Right atrium auricular region (tissue), 2 donors: ENCODE measurements around the gene QSER1. TPM values are rescaled to one million over a fixed set of nuclear protein-coding genes. Genes with fewer than 3 reads are reported as not detected.
"Not testable (repeated sequence)": the region's sequence is repeated elsewhere in the genome, so short reads cannot be mapped to it uniquely, and the experiment has no call there.

Experiments
- DNase-seq: peaks from one replicate; pipeline ENCODE4 v3.0.0-alpha.2; 2019; ENCODE audit warnings: low spot score
- H3K27ac ChIP-seq, 2 donors: fragments of 200-600 bp; sonication (generic); 1 replicate in 1 of 2; 2 replicates in 1 of 2; pipeline ENCODE4 v1.5.1; 2016 to 2019
- H3K27me3 ChIP-seq, 2 donors: fragments of 200-600 bp; sonication (generic); one replicate each; pipeline versions ENCODE4 v1.5.1 to v1.6.0; 2017 to 2019
- H3K36me3 ChIP-seq: fragments of 200-600 bp; sonication (generic); one replicate; pipeline ENCODE4 v1.5.1; 2016
- H3K4me1 ChIP-seq, 2 donors: fragments of 200-600 bp; sonication (generic); one replicate each; pipeline versions ENCODE4 v1.5.1 to v1.6.0; 2017 to 2019
- H3K4me3 ChIP-seq, 2 donors: fragments of 200-600 bp; sonication (generic); 1 replicate in 1 of 2; 2 replicates in 1 of 2; pipeline ENCODE4 v1.5.1; 2017 to 2019; ENCODE audit warnings: mild to moderate bottlenecking in 1 of 2, moderate library complexity in 1 of 2
- H3K9me3 ChIP-seq, 2 donors: fragments of 200-600 bp; sonication (generic); one replicate each; pipeline ENCODE4 v1.5.1; 2019
- total RNA-seq, 2 donors: library from RNA; depleted of rRNA; stranded (reverse); fragments of >200 nt; gene quantifications; one replicate each; pipeline ENCODE4 v1.1.0, GENCODE V29; 2016
- TF ChIP-seq, protein P1 (sequence below), 2 donors: fragments of 200-600 bp; sonication (generic); IDR thresholded peaks; one replicate each; pipeline ENCODE4 v1.5.1; 2019; ENCODE audit warnings: antibody characterized with exemption in 2 of 2

QSER1 gene
- total RNA-seq, 2 donors from 2014 or later, result 17.5 to 23.7 TPM

DNA sequence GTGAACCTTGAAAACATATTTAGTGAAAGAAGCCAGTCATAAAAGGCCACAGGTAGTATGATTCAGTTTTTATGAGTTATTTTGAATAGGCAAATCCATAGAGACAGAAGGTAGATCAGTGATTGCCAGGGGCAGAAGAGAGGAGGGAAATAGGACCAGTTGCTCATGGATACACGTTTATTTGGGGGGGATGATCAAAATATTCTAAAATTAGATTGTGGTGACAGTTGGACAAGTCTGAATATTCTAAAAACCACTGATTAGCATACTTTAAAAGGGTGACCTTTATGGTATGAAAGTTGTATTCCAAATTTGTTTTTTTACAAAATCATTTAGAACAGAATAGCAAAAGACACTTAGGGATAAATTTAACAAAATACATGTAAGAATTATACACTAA, 28.6 kb downstream of the QSER1 start:
- H3K9me3 ChIP-seq, result no peaks in the 10 kb centered on the region
- no peaks in the 10 kb centered on the region for H3K27me3 ChIP-seq
- no peaks in the 10 kb centered on the region for H3K36me3 ChIP-seq
- DNase-seq, result no peak
- H3K4me1 ChIP-seq, result no peaks in the 10 kb centered on the region
- TF ChIP-seq, protein P1, sequence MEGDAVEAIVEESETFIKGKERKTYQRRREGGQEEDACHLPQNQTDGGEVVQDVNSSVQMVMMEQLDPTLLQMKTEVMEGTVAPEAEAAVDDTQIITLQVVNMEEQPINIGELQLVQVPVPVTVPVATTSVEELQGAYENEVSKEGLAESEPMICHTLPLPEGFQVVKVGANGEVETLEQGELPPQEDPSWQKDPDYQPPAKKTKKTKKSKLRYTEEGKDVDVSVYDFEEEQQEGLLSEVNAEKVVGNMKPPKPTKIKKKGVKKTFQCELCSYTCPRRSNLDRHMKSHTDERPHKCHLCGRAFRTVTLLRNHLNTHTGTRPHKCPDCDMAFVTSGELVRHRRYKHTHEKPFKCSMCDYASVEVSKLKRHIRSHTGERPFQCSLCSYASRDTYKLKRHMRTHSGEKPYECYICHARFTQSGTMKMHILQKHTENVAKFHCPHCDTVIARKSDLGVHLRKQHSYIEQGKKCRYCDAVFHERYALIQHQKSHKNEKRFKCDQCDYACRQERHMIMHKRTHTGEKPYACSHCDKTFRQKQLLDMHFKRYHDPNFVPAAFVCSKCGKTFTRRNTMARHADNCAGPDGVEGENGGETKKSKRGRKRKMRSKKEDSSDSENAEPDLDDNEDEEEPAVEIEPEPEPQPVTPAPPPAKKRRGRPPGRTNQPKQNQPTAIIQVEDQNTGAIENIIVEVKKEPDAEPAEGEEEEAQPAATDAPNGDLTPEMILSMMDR (IDR thresholded peaks at IDR 0.05), result no peak
- H3K4me3 ChIP-seq, result no peak overlapping the region
- H3K27ac ChIP-seq, result no peak overlapping the region

DNA sequence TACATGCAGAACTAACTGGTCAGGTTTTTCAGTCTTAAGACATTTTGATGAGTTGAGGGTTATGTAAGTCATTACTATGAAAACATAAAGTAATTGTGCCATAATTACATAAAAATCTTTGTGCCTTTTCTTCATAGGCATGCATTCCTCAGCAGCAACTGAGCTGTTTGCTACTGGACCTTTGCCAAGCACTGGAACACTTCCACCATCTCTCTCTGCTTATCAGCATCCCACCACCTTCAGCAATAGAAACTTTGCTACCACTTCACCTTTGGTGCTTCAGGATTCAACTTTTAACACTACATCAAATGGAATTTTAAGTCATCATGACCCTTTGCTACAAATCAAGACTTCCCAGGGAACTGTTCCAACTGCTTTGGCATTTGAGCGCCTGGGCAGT, 39.0 kb downstream of the QSER1 start:
- TF ChIP-seq, protein P1 (IDR thresholded peaks at IDR 0.05), result no peak
- Histone ChIP-seq H3K4me3 (no peak overlapping the region), H3K27ac (no peak overlapping the region), H3K27me3 (no peaks in the 10 kb centered on the region), H3K36me3 (peaks cover 27% of the 10 kb centered on the region), H3K9me3 (no peaks in the 10 kb centered on the region), H3K4me1 (no peaks in the 10 kb centered on the region)
- DNase-seq, result no peak

DNA sequence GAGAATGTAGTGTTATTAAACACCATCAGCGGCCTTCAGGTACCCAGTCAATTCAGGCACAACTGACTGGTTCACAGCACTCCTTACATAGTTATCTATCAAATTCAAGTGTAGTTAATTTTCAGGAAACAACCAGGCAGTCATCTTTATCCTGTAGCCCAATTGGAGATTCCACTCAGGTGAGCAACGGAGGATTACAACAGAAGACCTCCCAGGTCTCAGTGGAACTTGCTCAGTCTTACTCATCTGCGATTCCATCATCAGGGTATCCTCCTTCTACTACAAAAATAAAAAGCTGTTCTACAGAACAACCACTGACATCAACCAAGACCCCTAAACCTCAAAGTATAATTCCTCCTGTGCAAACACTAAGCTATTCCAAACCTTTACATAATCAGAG, 39.6 kb downstream of the QSER1 start:
- Histone ChIP-seq H3K27me3 (no peaks in the 10 kb centered on the region), H3K4me3 (no peak overlapping the region), H3K4me1 (no peaks in the 10 kb centered on the region), H3K36me3 (peaks cover 27% of the 10 kb centered on the region), H3K27ac (no peak overlapping the region), H3K9me3 (no peaks in the 10 kb centered on the region)
- TF ChIP-seq, protein P1 (IDR thresholded peaks at IDR 0.05), result no peak
- DNase-seq, result no peak

DNA sequence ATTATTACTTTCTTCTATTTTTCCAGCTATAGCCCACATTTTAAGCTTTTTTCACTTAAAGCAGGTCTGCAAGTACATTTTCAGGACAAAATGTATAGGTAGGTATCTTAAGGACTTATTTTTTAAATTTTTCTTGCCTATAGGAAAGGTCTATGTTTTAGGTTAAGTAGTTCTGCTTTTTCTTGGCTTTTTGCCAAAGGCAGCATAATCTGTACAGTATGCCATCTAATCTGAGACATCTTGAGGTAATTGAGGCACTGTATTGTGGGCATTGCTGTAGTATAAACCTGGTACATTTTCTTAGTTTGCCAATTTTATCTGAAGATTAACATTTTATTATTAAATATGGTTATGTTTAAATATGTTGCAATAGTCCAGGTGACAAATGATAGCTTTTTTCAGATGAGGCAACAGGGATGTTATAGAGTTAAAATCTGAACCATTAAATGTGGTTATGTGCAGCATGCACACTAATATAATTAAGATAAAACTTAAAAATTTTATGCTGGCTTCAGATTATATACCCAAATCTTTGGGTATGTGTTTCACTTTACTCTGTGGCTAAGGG, 42.9 kb downstream of the QSER1 start:
- Histone ChIP-seq H3K36me3 (peaks cover 35% of the 10 kb centered on the region), H3K4me1 (no peaks in the 10 kb centered on the region), H3K27me3 (no peaks in the 10 kb centered on the region), H3K4me3 (no peak overlapping the region), H3K27ac (no peak overlapping the region), H3K9me3 (no peaks in the 10 kb centered on the region)
- TF ChIP-seq, protein P1 (IDR thresholded peaks at IDR 0.05), result no peak
- DNase-seq, result no peak

DNA sequence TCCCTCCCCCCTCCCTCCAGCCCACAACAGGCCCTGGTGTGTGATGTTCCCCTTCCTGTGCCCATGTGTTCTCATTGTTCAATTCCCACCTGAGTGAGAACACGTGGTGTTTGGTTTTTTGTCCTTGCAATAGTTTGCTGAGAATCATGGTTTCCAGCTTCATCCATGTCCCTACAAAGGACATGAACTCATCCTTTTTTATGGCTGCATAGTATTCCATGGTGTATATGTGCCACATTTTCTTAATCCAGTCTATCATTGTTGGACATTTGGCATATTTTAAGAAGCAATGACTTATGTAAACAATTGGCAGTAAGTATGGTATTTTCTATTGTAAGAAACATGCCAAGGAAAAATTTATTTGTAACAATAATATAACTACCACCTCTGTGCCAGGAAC, 43.6 kb downstream of the QSER1 start:
- H3K4me1 ChIP-seq, H3K9me3 ChIP-seq, H3K27ac ChIP-seq, DNase-seq, H3K4me3 ChIP-seq, H3K27me3 ChIP-seq: not testable (repeated sequence)
- H3K36me3 ChIP-seq, result peaks cover 35% of the 10 kb centered on the region

DNA sequence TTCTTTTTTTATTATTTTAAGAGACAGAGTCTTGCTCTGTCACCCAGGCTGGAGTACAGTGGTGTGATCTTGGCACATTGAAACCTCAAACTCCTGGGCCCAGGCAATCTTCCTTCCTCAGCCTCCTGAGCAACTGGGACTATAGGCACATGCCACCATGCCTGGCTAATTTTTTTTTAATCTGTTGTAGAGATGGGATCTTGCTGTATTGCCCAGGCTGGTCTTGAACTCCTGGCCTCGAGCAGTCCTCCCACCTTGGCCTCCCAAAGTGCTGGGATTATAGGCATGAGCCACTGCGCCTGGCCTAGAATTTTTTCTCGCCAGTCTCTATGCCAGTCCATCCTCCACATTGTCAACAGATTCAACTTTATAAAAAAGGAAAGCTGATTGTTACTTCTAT, 44.7 kb downstream of the QSER1 start:
- H3K4me1 ChIP-seq, H3K27ac ChIP-seq, H3K4me3 ChIP-seq, DNase-seq, H3K9me3 ChIP-seq, H3K27me3 ChIP-seq: not testable (repeated sequence)
- H3K36me3 ChIP-seq, result peaks cover 29% of the 10 kb centered on the region

DNA sequence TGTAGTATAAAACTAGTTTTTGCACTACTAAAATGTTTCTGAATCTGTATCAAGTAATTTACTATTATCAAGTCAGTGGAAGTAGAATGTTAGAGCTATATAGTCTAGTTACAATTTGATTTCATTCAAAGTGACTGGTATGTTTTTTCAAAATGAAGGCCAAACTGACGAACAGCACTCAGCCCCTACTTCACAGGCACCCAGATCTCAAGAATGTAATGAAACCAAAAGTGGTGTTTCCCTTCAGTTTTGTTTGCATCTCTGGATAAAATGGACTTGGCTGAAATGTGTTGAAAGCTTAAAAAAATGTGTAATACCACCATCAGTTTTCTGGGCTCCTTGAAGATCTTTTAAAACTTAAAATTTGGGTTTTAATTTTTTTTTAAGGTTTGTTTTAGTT, 46.4 kb downstream of the QSER1 start:
- Histone ChIP-seq H3K4me3 (no peak overlapping the region), H3K4me1 (no peaks in the 10 kb centered on the region), H3K36me3 (peaks cover 11% of the 10 kb centered on the region), H3K9me3 (no peaks in the 10 kb centered on the region), H3K27me3 (no peaks in the 10 kb centered on the region), H3K27ac (no peak overlapping the region)
- TF ChIP-seq, protein P1 (IDR thresholded peaks at IDR 0.05), result no peak
- DNase-seq, result no peak
